Measurements from ENCODE around the gene GPHN. TPM values are rescaled to one million over a fixed set of nuclear protein-coding genes. Genes with fewer than 3 reads are reported as not detected.

Gene GPHN
- total and polyA plus RNA-seq, 2 of the 8 experiments (the other 6 are each of a cell fraction or from before 2014, with no cell fraction given) = 6.0 to 16.0 TPM

DNA sequence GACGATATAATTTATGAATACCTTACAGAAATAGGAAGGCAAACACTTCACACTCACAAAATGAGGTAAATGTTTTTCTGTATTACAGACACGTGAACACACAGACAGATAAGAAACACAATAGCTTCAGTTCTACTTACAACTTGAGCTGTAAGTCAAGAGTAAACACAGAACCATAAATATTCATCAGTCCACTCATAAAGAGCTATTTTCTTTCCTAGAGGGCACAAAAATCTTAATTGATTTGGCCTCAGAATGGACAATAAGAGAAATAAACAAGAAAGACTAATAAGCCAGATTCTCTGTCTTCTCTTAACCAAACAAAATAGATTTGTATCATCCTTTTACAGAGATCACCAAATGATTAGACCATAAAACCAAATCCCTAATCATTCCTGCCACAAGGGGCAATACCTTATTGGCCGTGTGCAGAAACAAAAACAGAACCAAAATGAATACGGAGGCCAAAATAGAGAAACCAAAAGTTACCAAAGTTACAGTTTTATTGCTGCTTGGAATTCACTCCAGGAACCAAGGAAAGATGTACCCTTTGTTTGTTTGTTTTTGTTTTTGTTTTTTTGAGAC, 643.2 kb downstream of the GPHN start (continued):
- TF ChIP-seq ZNF274 (IDR thresholded peaks at IDR 0.05; ENCODE audit: borderline replicate concordance, extremely low read depth, low read length) = no peak
- TF ChIP-seq HDAC2 (IDR thresholded peaks at IDR 0.05; ENCODE audit: borderline replicate concordance in 1 of 2, low read depth in 2 of 2, low read length in 2 of 2) = no peak

All from H1 (cell line).